HG02759 (cell line): ENCODE results near the gene BICC1.
"Not testable (repeated sequence)": the region's sequence is repeated elsewhere in the genome, so short reads cannot be mapped to it uniquely, and the experiment has no call there.

Source experiments
- ATAC-seq: cut with Tn5 transposase; IDR thresholded peaks from one replicate; pipeline ENCODE4 v1.9.1; 2021; ENCODE audit warnings: mild to moderate bottlenecking, moderate library complexity; ENCODE audit not compliant: unreplicated experiment

Gene BICC1

GRCh38 chr10:58593008-58593407, 80.3 kb downstream of the BICC1 start:
- no peak for ATAC-seq

DNA sequence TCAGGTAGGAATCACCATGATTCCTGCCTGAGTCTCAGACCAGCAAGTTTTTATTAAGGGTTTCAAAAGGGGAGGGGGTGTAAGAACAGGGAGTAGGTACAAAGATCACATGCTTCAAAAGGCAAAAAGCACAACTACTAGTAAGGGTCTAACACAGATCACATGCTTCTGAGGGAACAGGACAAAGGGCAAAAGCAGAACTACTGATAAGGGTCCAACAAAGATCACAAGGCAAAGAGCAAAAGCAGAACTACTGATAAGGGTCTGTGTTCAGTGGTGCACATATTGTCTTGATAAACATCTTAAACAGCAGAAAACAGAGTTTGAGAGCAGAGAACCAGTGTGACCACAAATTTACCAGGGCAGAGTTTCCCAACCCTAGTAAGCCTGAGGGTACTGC, 84.5 kb downstream of the BICC1 start:
- ATAC-seq: not testable (repeated sequence)

GRCh38 chr10:58599927-58600553, 87.4 kb downstream of the BICC1 start:
- no peak for ATAC-seq

GRCh38 chr10:58608351-58608750, 95.7 kb downstream of the BICC1 start:
- ATAC-seq: no peak

DNA sequence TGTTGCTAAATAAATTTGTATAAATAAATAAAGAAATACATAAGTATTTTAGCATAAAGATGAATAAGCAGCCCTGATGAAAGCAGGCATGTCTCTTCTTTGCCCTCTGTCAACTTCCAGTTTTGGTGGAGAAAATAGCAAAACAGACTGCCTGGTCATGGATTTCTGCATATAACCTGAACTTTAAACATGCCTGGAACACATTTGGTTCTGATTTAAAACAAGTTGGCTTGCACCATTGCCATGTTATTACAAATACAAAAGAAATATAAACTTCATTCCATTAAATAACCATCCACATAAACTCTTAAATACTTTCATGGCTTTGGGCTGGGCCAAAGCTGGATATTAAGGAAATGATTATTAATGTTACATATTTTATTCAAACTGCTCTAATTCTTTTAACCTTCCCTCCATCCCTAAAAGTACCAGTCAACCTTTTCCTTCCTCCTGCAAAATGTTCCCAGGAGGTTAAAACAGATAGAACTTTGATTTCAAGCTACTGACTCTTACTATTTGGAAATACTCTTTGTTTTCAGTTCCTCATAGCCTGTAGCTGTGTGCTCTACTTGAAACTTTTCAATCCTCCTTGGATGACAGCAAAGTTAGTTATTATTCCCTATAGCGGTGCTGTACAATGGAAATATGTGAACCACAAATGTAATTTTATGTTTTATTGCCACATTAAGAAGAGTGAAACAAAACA, 96.3 kb downstream of the BICC1 start:
- ATAC-seq: no peak

- no peak for ATAC-seq
Measured at GRCh38 chr10:58609532-58610150, 97.0 kb downstream of the BICC1 start.

DNA sequence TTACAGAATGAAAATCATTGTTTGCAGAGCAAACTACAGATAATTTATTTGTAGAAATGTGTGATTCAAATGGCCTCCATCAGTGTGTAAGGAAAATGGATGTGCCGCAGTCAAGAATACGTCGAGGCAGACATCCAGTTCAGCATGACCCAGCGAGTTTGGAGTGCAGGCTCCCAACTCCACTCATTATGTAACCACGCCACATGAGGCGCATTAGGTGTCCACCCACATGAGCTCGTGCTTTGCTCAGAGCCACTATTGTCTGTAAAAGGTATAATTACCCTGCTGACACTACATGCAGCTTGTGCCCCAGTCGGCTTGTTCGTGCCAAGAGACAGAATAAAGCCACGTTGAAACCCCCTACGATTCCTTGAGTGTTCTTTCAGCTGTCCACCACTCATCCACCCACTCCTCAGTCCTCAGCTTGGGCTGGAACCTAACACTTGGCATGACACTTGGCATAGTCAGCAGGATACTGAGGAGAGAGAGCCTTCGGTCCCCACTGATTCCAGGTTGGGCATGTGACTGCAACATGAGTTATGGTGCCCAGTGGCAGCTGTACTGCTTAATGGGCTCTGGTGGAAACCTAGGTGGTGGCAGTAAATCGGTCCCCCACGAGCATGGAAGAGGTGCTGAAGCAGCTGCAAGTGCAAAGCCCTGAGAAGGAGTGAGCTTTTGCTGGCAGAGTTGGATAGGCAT, 102.7 kb downstream of the BICC1 start:
- ATAC-seq: no peak

- no peak for ATAC-seq
Measured at GRCh38 chr10:58618158-58618676, 105.5 kb downstream of the BICC1 start.

DNA sequence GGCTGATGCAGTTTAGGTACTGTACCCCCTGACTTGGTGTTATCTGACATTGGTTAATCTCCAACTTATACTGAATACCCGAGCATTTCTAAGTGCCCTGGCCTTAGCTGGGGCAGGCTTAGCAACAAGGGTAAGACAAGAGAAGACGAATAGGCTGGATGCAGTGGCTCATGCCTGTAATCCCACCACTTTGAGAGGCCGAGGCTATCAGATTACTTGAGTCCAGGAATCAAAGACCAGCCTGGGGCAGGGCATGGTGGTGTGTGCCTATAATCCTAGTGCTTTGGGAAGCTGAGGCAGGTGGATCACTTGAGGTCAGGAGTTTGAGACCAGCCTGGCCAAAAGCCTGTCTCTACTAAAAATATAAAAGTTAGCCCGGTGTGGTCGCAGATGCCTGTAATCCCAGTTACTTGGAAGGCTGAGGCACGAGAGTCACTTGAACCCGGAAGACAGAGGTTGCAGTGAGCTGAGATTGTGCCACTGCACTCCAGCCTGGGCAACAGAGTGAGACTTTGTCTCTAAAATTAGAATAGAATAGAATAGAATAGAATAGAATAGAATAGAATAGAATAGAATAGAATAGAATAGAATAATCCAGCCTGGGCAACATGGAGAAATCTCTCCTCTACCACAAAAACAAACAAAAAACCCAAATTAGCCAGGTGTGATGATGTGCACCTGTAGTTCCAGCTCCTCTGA, 108.9 kb downstream of the BICC1 start:
- no peak for ATAC-seq

DNA sequence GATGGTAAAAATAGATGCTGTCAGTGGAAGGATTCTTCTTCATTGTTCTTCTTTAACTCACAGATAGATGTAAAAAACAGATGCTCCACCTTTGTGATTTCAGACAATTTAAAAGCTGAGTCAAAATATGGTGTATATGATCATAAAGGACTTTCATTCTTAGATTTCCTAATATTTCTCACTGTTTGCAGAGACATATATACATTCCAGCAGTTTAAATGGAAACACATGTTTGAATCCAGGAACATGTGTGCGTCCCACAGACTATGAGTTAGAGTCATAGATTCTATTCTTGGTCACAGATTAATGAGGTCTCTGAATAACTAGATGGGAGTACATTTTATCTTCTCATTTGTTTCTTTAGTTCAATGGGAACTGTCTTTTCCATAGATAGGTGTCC, 109.6 kb downstream of the BICC1 start:
- no peak for ATAC-seq

DNA sequence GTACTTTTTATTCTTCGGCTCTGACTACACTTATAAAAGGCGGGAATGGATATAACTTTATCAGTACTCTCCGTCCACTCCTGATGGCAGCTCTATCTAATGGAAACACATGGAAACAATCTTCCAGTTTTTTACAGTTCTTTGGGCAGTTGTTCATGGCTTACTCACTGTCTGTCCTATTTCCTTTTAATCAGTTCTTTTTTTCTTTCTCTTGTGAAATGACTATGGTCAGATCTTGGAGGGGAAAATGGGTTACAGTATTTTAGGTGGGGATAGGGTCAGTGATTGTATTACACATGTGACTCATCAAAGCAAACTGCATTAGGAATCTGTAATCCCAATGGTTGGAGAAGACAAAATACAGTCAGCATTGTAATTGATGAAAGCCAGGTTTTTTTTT, 112.4 kb downstream of the BICC1 start:
- ATAC-seq: no peak

- ATAC-seq: no peak
Measured at GRCh38 chr10:58627392-58627791, 114.7 kb downstream of the BICC1 start.

- no peak for ATAC-seq
Measured at GRCh38 chr10:58631715-58632114, 119.0 kb downstream of the BICC1 start.

GRCh38 chr10:58632216-58632615, 119.5 kb downstream of the BICC1 start:
- ATAC-seq: no peak

GRCh38 chr10:58637352-58637751, 124.7 kb downstream of the BICC1 start:
- no peak for ATAC-seq

DNA sequence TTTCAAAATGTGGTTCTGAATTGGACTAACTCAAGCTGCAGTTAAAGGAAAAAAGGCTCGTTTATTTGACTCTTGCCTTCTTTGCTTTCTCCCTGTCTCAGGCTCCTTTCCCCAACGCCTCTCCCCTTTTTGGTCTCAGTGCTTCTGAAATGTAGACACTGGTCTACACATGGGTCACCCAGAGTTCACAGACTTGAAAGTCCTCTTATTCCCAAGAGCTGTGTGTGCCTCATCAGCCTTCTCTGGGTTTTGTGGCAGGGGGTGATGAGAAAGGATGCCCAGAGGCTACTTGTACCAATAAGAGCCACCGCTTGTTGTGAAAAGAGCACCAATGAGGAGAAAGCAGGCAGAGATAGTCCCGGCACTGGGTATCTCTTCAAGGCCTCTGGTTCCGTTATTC, 125.7 kb downstream of the BICC1 start:
- no peak for ATAC-seq

DNA sequence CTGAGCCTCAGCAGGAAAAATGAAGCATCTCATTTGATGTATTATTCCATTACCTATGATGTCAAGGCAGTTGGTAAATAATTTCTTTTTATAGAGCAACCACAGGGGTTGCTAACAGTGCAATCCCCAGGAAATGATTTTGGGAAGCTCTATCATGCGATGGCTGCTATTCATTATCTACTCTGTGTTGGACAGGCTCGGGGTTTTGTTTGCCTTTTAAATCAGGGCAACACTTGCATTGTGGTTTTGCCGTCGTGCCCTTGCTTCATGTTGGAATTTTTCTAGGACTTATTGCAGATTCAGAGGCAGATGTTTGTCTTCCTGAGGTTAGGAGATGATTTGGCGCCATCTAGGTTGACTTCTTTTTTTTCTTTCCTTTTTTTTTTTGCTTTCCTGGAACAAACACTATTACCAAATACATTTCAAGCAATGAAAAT, 128.4 kb downstream of the BICC1 start:
- ATAC-seq: no peak

DNA sequence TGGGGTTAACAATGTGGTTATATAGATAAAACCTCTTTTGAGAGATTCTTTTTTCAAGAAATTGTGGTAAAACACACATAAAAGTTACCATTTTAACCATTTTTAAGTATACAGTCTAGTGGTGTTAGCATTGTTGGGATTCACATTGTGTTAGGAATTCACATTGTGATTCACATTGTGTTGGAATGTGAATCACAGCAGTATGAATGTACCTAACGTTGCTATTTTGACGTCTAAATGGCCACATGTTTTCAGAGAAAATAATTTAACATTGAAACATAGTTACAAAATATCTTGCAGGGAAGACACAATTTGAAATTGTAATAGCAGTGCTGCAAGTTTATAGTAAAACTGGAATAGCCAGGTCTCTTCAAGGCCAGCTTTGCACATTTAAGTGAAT, 129.0 kb downstream of the BICC1 start:
- no peak for ATAC-seq

DNA sequence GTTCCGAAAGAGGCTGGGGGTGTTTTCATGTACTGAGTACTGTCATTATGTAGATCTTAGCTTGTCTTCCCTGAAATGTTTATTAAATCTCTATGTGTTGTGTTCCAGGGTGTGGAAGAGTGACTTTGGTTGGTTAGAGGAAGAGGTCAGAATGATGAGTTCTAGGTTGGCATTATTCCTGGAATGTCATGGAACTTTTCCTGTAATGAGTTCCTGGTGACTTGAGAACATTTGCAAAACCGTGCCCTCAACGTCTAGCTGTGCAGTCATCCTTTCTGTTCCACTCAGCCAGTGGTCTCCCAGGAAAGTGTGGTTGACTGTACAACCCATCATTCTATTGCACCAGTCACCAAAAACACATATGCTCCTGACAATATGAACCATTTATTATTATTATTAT, 129.6 kb downstream of the BICC1 start:
- ATAC-seq: no peak

GRCh38 chr10:58642916-58643428, 130.3 kb downstream of the BICC1 start:
- ATAC-seq: no peak

GRCh38 chr10:58644311-58644710, 131.6 kb downstream of the BICC1 start:
- ATAC-seq: no peak
